GM23338 (cell line): Measurements from ENCODE around the gene KRT85. TPM values are rescaled to one million over a fixed set of nuclear protein-coding genes. Genes with fewer than 3 reads are reported as not detected.

ENCODE experiments used
- ATAC-seq: fragments of 200-7000 bp; cut with Tn5 transposase; 3 replicates; pipeline ENCODE4 v1.9.1; 2020
- DNase-seq: peaks from one replicate; pipeline ENCODE4 v3.0.0-alpha.2; 2015; ENCODE audit warnings: low spot score
- H2AFZ ChIP-seq: fragments of 200-600 bp; sonication (generic); 2 replicates; pipeline ENCODE4 v1.8.0; 2016; ENCODE audit warnings: antibody characterized with exemption, mild to moderate bottlenecking, moderate library complexity
- H3F3A ChIP-seq: fragments of 200-600 bp; sonication (generic); replicated peaks from 2 replicates; pipeline ENCODE4 v1.8.0; 2017; ENCODE audit warnings: antibody characterized with exemption, mixed run types, low read depth
- H3K27ac ChIP-seq: fragments of 200-600 bp; sonication (generic); 2 replicates; pipeline ENCODE4 v1.6.1; 2016; ENCODE audit warnings: low read depth
- H3K27me3 ChIP-seq: fragments of 200-600 bp; sonication (generic); 2 replicates; pipeline ENCODE4 v1.8.0; 2016; ENCODE audit warnings: mild to moderate bottlenecking, mixed run types, moderate library complexity; ENCODE audit not compliant: insufficient read depth
- H3K36me3 ChIP-seq: fragments of 200-600 bp; sonication (generic); 2 replicates; pipeline ENCODE4 v1.8.0; 2016; ENCODE audit warnings: mild to moderate bottlenecking; ENCODE audit not compliant: insufficient read depth
- H3K4me1 ChIP-seq: fragments of 200-600 bp; sonication (generic); 2 replicates; pipeline ENCODE4 v1.8.0; 2016; ENCODE audit warnings: mild to moderate bottlenecking, moderate library complexity; ENCODE audit not compliant: insufficient read depth
- H3K4me2 ChIP-seq: fragments of 200-600 bp; sonication (generic); 2 replicates; pipeline ENCODE4 v1.7.1; 2017; ENCODE audit warnings: mixed run types
- H3K4me3 ChIP-seq: fragments of 200-600 bp; sonication (generic); 2 replicates; pipeline ENCODE4 v1.6.1; 2016; ENCODE audit warnings: mixed run types
- H3K79me2 ChIP-seq: fragments of 200-600 bp; sonication (generic); replicated peaks from 2 replicates; pipeline ENCODE4 v1.8.0; 2017; ENCODE audit warnings: mild to moderate bottlenecking; ENCODE audit not compliant: insufficient read depth
- H3K9me2 ChIP-seq: fragments of 200-600 bp; sonication (generic); 2 replicates; pipeline ENCODE4 v1.8.0; 2017; ENCODE audit not compliant: insufficient read depth
- H4K20me1 ChIP-seq: fragments of 200-600 bp; sonication (generic); replicated peaks from 2 replicates; pipeline ENCODE4 v1.8.0; 2017; ENCODE audit warnings: mild to moderate bottlenecking; ENCODE audit not compliant: insufficient read depth
- H3K27ac Mint-ChIP-seq: 2 replicates; pipeline ENCODE4 v1.8.0; 2020; ENCODE audit warnings: inconsistent platforms, mild to moderate bottlenecking, moderate library complexity, mixed read lengths
- H3K27me3 Mint-ChIP-seq: 3 replicates; pipeline ENCODE4 v1.8.0; 2022; ENCODE audit warnings: low read depth, mild to moderate bottlenecking, moderate library complexity, mixed read lengths, inconsistent platforms; ENCODE audit not compliant: insufficient read depth, poor library complexity
- H3K36me3 Mint-ChIP-seq: 3 replicates; pipeline ENCODE4 v1.8.0; 2021; ENCODE audit warnings: low read depth, mild to moderate bottlenecking, inconsistent platforms, moderate library complexity, mixed read lengths
- H3K4me1 Mint-ChIP-seq: 3 replicates; pipeline ENCODE4 v1.8.0; 2020; ENCODE audit warnings: mild to moderate bottlenecking, inconsistent platforms, mixed read lengths
- H3K4me3 Mint-ChIP-seq: 3 replicates; pipeline ENCODE4 v1.8.0; 2021; ENCODE audit warnings: moderate library complexity, mild to moderate bottlenecking, inconsistent platforms, mixed read lengths
- H3K9me3 Mint-ChIP-seq: 3 replicates; pipeline ENCODE4 v1.8.0; 2020; ENCODE audit warnings: moderate library complexity, mild to moderate bottlenecking, inconsistent platforms, mixed read lengths
- CREB1 ChIP-seq: fragments of 250-450 bp; sonication (Bioruptor Pico); IDR thresholded peaks from 2 replicates; pipeline ENCODE4 v1.5.0; 2020; ENCODE audit warnings: low read depth, mild to moderate bottlenecking, moderate library complexity
- EZH2 ChIP-seq: fragments of 200-600 bp; sonication (generic); IDR thresholded peaks from one replicate; pipeline ENCODE4 v1.8.0; 2017; ENCODE audit warnings: antibody characterized with exemption, mild to moderate bottlenecking, low read depth; ENCODE audit not compliant: unreplicated experiment
- EZH2phosphoT487 ChIP-seq: fragments of 200-600 bp; sonication (generic); IDR thresholded peaks from one replicate; pipeline ENCODE4 v1.8.1; 2018; ENCODE audit warnings: antibody characterized with exemption; ENCODE audit not compliant: unreplicated experiment
- JUNB ChIP-seq: IDR thresholded peaks from one replicate; pipeline ENCODE4 v1.6.1; 2016; ENCODE audit warnings: antibody characterized with exemption; ENCODE audit not compliant: unreplicated experiment
- NANOG ChIP-seq: IDR thresholded peaks from 2 replicates; pipeline ENCODE4 v1.6.1; 2016; ENCODE audit warnings: antibody characterized with exemption, borderline replicate concordance
- POLR2AphosphoS5 ChIP-seq: IDR thresholded peaks from 2 replicates; pipeline ENCODE4 v1.6.1; 2016; ENCODE audit warnings: antibody characterized with exemption, low read depth
- STAT1 ChIP-seq: IDR thresholded peaks from one replicate; pipeline ENCODE4 v1.6.1; 2016; ENCODE audit warnings: antibody characterized with exemption; ENCODE audit not compliant: unreplicated experiment
- ZNF114 ChIP-seq: fragments of 250-450 bp; sonication (Bioruptor Pico); IDR thresholded peaks from 2 replicates; pipeline ENCODE4 v1.5.0; 2020; ENCODE audit warnings: mild to moderate bottlenecking, moderate library complexity
- ZNF331 ChIP-seq: fragments of 250-450 bp; sonication (Bioruptor Pico); IDR thresholded peaks from 2 replicates; pipeline ENCODE4 v1.5.0; 2020; ENCODE audit warnings: low read depth, mild to moderate bottlenecking, moderate library complexity
- polyA plus RNA-seq: library from polyadenylated mRNA; unstranded; fragments of >200 nt; fragmentation: Nextera tagmentation; extraction: Ambion mirVana; gene quantifications from 2 replicates; pipeline ENCODE4 v1.2.1, GENCODE V29; 2016
- total RNA-seq: library from RNA; depleted of rRNA; stranded (reverse); fragments of >200 nt; shearing (Covaris generic); gene quantifications from 2 replicates; pipeline ENCODE4 v1.2.3, GENCODE V29; 2014
- TF ChIP-seq, protein P1 (sequence below): fragments of 250-450 bp; sonication (Bioruptor Pico); IDR thresholded peaks from 2 replicates; pipeline ENCODE4 v1.5.0; 2020; ENCODE audit warnings: mild to moderate bottlenecking, moderate library complexity
- TF ChIP-seq, protein P2 (sequence below): IDR thresholded peaks from 2 replicates; pipeline ENCODE4 v1.6.1; 2016; ENCODE audit warnings: antibody characterized with exemption
- TF ChIP-seq, protein P3 (sequence below): IDR thresholded peaks from one replicate; pipeline ENCODE4 v1.6.1; 2018; ENCODE audit warnings: antibody characterized with exemption; ENCODE audit not compliant: unreplicated experiment
- TF ChIP-seq, protein P4 (sequence below), 2 experiments: fragments of 200-600 bp in 1 of 2; sonication (generic) in 1 of 2; conservative IDR thresholded peaks; 2 replicates each; pipeline versions ENCODE4 v1.5.1 to v1.6.1; 2016 to 2017; ENCODE audit warnings: antibody characterized with exemption in 2 of 2, low read depth in 2 of 2, mild to moderate bottlenecking in 2 of 2, moderate library complexity in 1 of 2

KRT85 gene
- total and polyA plus RNA-seq, 2 experiments from 2014 or later: not detected

DNA sequence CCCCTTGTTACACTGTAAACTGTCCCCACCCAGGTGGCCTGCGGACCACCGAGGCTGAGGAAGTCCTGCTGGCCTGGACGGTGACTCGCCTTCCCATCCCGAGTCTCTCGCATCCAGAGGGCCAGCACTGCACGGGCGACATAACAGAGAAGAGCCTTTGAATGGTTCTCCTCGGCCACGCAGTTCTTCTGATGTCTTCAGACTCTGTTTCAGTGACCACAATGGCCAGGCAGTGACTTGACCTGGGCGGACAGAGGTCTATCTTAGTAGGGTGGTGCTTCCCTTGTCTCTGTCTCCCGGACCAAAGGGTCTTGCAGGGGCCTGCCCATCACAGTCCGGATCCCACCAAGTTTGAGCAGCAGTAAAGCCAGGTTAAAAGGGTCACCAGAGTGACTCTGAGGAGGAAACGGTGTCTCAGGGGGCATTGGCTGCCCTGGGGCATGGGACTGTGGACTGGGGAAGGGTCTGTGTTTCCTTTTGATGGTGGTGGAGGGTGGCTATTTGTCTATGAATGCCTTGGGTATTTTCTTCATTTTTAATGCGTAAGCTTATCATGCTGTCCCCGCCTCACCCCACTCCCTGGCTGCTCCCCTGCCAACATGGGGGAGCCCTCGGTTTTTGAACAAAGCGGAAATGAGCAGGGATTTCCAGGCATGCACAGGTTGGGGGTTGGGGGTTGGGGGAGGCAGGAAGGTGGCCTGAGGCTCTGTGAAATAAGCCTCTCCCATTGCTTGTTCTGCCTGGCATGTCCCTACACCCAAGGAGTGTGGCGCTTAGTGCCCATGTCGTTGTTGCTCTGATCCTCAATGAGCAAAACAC, 10.3 kb downstream of the KRT85 start:
- Histone ChIP-seq H3K4me1 (no peaks in the 10 kb centered on the region), H3K27me3 (no peaks in the 10 kb centered on the region), H3K36me3 (no peaks in the 10 kb centered on the region), H3K27ac (no peak overlapping the region), H3K79me2 (no peaks in the 10 kb centered on the region), H3K4me3 (no peak overlapping the region), H4K20me1 (no peaks in the 10 kb centered on the region), H3F3A (no peaks in the 10 kb centered on the region), H2AFZ (no peak overlapping the region), H3K4me2 (no peak overlapping the region), H3K9me2 (no peaks in the 10 kb centered on the region)
- H3K36me3 Mint-ChIP-seq: no peaks in the 10 kb centered on the region
- no peak overlapping the region for H3K27ac Mint-ChIP-seq
- no peaks in the 10 kb centered on the region for H3K27me3 Mint-ChIP-seq
- no peaks in the 10 kb centered on the region for H3K9me3 Mint-ChIP-seq
- TF ChIP-seq, protein P1, sequence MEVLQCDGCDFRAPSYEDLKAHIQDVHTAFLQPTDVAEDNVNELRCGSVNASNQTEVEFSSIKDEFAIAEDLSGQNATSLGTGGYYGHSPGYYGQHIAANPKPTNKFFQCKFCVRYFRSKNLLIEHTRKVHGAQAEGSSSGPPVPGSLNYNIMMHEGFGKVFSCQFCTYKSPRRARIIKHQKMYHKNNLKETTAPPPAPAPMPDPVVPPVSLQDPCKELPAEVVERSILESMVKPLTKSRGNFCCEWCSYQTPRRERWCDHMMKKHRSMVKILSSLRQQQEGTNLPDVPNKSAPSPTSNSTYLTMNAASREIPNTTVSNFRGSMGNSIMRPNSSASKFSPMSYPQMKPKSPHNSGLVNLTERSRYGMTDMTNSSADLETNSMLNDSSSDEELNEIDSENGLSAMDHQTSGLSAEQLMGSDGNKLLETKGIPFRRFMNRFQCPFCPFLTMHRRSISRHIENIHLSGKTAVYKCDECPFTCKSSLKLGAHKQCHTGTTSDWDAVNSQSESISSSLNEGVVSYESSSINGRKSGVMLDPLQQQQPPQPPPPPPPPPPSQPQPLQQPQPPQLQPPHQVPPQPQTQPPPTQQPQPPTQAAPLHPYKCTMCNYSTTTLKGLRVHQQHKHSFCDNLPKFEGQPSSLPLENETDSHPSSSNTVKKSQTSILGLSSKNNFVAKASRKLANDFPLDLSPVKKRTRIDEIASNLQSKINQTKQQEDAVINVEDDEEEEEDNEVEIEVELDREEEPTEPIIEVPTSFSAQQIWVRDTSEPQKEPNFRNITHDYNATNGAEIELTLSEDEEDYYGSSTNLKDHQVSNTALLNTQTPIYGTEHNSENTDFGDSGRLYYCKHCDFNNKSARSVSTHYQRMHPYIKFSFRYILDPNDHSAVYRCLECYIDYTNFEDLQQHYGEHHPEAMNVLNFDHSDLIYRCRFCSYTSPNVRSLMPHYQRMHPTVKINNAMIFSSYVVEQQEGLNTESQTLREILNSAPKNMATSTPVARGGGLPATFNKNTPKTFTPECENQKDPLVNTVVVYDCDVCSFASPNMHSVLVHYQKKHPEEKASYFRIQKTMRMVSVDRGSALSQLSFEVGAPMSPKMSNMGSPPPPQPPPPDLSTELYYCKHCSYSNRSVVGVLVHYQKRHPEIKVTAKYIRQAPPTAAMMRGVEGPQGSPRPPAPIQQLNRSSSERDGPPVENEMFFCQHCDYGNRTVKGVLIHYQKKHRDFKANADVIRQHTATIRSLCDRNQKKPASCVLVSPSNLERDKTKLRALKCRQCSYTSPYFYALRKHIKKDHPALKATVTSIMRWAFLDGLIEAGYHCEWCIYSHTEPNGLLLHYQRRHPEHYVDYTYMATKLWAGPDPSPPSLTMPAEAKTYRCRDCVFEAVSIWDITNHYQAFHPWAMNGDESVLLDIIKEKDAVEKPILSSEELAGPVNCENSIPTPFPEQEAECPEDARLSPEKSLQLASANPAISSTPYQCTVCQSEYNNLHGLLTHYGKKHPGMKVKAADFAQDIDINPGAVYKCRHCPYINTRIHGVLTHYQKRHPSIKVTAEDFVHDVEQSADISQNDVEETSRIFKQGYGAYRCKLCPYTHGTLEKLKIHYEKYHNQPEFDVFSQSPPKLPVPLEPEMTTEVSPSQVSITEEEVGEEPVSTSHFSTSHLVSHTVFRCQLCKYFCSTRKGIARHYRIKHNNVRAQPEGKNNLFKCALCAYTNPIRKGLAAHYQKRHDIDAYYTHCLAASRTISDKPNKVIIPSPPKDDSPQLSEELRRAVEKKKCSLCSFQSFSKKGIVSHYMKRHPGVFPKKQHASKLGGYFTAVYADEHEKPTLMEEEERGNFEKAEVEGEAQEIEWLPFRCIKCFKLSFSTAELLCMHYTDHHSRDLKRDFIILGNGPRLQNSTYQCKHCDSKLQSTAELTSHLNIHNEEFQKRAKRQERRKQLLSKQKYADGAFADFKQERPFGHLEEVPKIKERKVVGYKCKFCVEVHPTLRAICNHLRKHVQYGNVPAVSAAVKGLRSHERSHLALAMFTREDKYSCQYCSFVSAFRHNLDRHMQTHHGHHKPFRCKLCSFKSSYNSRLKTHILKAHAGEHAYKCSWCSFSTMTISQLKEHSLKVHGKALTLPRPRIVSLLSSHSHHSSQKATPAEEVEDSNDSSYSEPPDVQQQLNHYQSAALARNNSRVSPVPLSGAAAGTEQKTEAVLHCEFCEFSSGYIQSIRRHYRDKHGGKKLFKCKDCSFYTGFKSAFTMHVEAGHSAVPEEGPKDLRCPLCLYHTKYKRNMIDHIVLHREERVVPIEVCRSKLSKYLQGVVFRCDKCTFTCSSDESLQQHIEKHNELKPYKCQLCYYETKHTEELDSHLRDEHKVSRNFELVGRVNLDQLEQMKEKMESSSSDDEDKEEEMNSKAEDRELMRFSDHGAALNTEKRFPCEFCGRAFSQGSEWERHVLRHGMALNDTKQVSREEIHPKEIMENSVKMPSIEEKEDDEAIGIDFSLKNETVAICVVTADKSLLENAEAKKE (CRISPR knock-in tag): no peak
- TF ChIP-seq, protein P2, sequence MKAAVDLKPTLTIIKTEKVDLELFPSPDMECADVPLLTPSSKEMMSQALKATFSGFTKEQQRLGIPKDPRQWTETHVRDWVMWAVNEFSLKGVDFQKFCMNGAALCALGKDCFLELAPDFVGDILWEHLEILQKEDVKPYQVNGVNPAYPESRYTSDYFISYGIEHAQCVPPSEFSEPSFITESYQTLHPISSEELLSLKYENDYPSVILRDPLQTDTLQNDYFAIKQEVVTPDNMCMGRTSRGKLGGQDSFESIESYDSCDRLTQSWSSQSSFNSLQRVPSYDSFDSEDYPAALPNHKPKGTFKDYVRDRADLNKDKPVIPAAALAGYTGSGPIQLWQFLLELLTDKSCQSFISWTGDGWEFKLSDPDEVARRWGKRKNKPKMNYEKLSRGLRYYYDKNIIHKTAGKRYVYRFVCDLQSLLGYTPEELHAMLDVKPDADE: no peak
- TF ChIP-seq ZNF331 (CRISPR knock-in tag) (no peak), EZH2 (no peak), NANOG (no peak), JUNB (no peak), ZNF114 (CRISPR knock-in tag) (no peak), POLR2AphosphoS5 (no peak), EZH2phosphoT487 (no peak), CREB1 (no peak), STAT1 (no peak)
- TF ChIP-seq, protein P3, sequence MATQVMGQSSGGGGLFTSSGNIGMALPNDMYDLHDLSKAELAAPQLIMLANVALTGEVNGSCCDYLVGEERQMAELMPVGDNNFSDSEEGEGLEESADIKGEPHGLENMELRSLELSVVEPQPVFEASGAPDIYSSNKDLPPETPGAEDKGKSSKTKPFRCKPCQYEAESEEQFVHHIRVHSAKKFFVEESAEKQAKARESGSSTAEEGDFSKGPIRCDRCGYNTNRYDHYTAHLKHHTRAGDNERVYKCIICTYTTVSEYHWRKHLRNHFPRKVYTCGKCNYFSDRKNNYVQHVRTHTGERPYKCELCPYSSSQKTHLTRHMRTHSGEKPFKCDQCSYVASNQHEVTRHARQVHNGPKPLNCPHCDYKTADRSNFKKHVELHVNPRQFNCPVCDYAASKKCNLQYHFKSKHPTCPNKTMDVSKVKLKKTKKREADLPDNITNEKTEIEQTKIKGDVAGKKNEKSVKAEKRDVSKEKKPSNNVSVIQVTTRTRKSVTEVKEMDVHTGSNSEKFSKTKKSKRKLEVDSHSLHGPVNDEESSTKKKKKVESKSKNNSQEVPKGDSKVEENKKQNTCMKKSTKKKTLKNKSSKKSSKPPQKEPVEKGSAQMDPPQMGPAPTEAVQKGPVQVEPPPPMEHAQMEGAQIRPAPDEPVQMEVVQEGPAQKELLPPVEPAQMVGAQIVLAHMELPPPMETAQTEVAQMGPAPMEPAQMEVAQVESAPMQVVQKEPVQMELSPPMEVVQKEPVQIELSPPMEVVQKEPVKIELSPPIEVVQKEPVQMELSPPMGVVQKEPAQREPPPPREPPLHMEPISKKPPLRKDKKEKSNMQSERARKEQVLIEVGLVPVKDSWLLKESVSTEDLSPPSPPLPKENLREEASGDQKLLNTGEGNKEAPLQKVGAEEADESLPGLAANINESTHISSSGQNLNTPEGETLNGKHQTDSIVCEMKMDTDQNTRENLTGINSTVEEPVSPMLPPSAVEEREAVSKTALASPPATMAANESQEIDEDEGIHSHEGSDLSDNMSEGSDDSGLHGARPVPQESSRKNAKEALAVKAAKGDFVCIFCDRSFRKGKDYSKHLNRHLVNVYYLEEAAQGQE: no peak
- TF ChIP-seq, protein P4, sequence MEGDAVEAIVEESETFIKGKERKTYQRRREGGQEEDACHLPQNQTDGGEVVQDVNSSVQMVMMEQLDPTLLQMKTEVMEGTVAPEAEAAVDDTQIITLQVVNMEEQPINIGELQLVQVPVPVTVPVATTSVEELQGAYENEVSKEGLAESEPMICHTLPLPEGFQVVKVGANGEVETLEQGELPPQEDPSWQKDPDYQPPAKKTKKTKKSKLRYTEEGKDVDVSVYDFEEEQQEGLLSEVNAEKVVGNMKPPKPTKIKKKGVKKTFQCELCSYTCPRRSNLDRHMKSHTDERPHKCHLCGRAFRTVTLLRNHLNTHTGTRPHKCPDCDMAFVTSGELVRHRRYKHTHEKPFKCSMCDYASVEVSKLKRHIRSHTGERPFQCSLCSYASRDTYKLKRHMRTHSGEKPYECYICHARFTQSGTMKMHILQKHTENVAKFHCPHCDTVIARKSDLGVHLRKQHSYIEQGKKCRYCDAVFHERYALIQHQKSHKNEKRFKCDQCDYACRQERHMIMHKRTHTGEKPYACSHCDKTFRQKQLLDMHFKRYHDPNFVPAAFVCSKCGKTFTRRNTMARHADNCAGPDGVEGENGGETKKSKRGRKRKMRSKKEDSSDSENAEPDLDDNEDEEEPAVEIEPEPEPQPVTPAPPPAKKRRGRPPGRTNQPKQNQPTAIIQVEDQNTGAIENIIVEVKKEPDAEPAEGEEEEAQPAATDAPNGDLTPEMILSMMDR (conservative IDR thresholded peaks at IDR 0.05; ENCODE audit: low read depth in 2 of 2): no peak
- no peak for ATAC-seq
- peaks cover 9% of the 10 kb centered on the region for H3K4me1 Mint-ChIP-seq
- no peak for DNase-seq
- H3K4me3 Mint-ChIP-seq: no peak overlapping the region
